OCI-LY3 (cell line): ENCODE data around the gene CEMIP.

ENCODE experiments used
- H2AFZ ChIP-seq: fragments of 200-600, 300-600 bp; shearing (Covaris generic); 2 replicates; pipeline ENCODE4 v1.6.0; 2014; ENCODE audit warnings: antibody characterized with exemption, low read depth, low read length
- H3K27ac ChIP-seq: fragments of 200-600, 300-600 bp; sonication (generic); 2 replicates; pipeline ENCODE4 v1.5.1; 2014; ENCODE audit warnings: mild to moderate bottlenecking, low read length, moderate library complexity, mixed read lengths
- H3K27me3 ChIP-seq: fragments of 200-600, 300-600 bp; sonication (generic); 2 replicates; pipeline ENCODE4 v1.6.1; 2014; ENCODE audit warnings: low read depth, low read length, mixed read lengths
- H3K36me3 ChIP-seq: fragments of 200-600, 300-600 bp; sonication (generic); replicated peaks from 2 replicates; pipeline ENCODE3; 2014; ENCODE audit warnings: low read depth, low read length, mixed read lengths
- H3K4me1 ChIP-seq: fragments of 300-600, 200-600 bp; sonication (generic); 2 replicates; pipeline ENCODE4 v1.6.1; 2014; ENCODE audit warnings: low read length, mixed read lengths
- H3K4me2 ChIP-seq: fragments of 200-600, 300-600 bp; sonication (generic); 2 replicates; pipeline ENCODE4 v1.6.1; 2014; ENCODE audit warnings: low read length, mixed read lengths
- H3K4me3 ChIP-seq: fragments of 300-600, 200-600 bp; sonication (generic); 2 replicates; pipeline ENCODE4 v1.5.1; 2014; ENCODE audit warnings: antibody characterized with exemption, mild to moderate bottlenecking, low read length, moderate library complexity
- H3K79me2 ChIP-seq: fragments of 300-600, 200-600 bp; shearing (Covaris generic); 2 replicates; pipeline ENCODE4 v1.6.1; 2014; ENCODE audit warnings: mild to moderate bottlenecking, low read length, mixed read lengths
- H3K9ac ChIP-seq: fragments of 300-600, 200-600 bp; shearing (Covaris generic); 2 replicates; pipeline ENCODE4 v1.6.0; 2014; ENCODE audit warnings: mild to moderate bottlenecking, low read length, moderate library complexity
- H3K9me3 ChIP-seq: fragments of 200-600, 300-600 bp; shearing (Covaris generic); 2 replicates; pipeline ENCODE4 v1.6.1; 2014; ENCODE audit warnings: low read length, mixed read lengths; ENCODE audit not compliant: insufficient read depth
- H4K20me1 ChIP-seq: fragments of 200-600, 300-600 bp; sonication (generic); 2 replicates; pipeline ENCODE4 v1.6.1; 2016; ENCODE audit warnings: low read length, mixed read lengths; ENCODE audit not compliant: insufficient read depth
- CTCF ChIP-seq: fragments of 200-600, 300-600 bp; sonication (generic); IDR thresholded peaks from 2 replicates; pipeline ENCODE4 v1.5.1; 2014; ENCODE audit warnings: antibody characterized with exemption, low read length, low read depth
- EZH2phosphoT487 ChIP-seq: fragments of 200-600 bp; shearing (Covaris generic); IDR thresholded peaks from 2 replicates; pipeline ENCODE4 v1.6.1; 2018; ENCODE audit warnings: antibody characterized with exemption, mixed run types, low read depth

The CEMIP gene

GRCh38 chr15:80822676-80823075, 43.5 kb downstream of the CEMIP start:
- H3K27me3 ChIP-seq, result no peaks in the 10 kb centered on the region
- no peak overlapping the region for H3K4me3 ChIP-seq
- no peaks in the 10 kb centered on the region for H3K79me2 ChIP-seq
- no peaks in the 10 kb centered on the region for H4K20me1 ChIP-seq
- no peaks in the 10 kb centered on the region for H3K9me3 ChIP-seq
- H3K36me3 ChIP-seq, result no peaks in the 10 kb centered on the region
- H3K4me2 ChIP-seq, result peak overlapping the region; percentile 70; the same call in 1 of the 2 replicates
- no peak overlapping the region for H3K9ac ChIP-seq
- H2AFZ ChIP-seq, result no peak overlapping the region
- peaks cover 35% of the 10 kb centered on the region for H3K4me1 ChIP-seq
- TF ChIP-seq EZH2phosphoT487 (no peak), CTCF (no peak)
- H3K27ac ChIP-seq, result peak overlapping the region; percentile 67; the same call in 1 of the 2 replicates

- Histone ChIP-seq H3K4me1 (peaks cover 35% of the 10 kb centered on the region), H3K36me3 (no peaks in the 10 kb centered on the region), H3K79me2 (no peaks in the 10 kb centered on the region), H3K27ac (peak overlapping the region; percentile 67), H4K20me1 (no peaks in the 10 kb centered on the region), H3K4me2 (peak overlapping the region; percentile 70), H3K9ac (no peak overlapping the region), H3K9me3 (no peaks in the 10 kb centered on the region), H3K27me3 (no peaks in the 10 kb centered on the region), H2AFZ (peak overlapping the region; percentile 42; the same call in 1 of the 2 replicates), H3K4me3 (no peak overlapping the region)
- TF ChIP-seq CTCF (no peak), EZH2phosphoT487 (no peak)
Observed at GRCh38 chr15:80823120-80823519, 44.0 kb downstream of the CEMIP start.

GRCh38 chr15:80823995-80824394, 44.8 kb downstream of the CEMIP start:
- Histone ChIP-seq H3K27me3 (no peaks in the 10 kb centered on the region), H3K4me2 (peak overlapping the region; percentile 70), H3K27ac (peak overlapping the region; percentile 67), H3K9ac (peak overlapping the region; percentile 22; the same call in 1 of the 2 replicates), H2AFZ (peak overlapping the region; percentile 42; the same call in 1 of the 2 replicates), H3K36me3 (no peaks in the 10 kb centered on the region), H3K4me1 (peaks cover 43% of the 10 kb centered on the region), H3K4me3 (peak overlapping the region; percentile 25), H4K20me1 (no peaks in the 10 kb centered on the region), H3K9me3 (no peaks in the 10 kb centered on the region), H3K79me2 (no peaks in the 10 kb centered on the region)
- TF ChIP-seq CTCF, result no peak

GRCh38 chr15:80825361-80826030, 46.3 kb downstream of the CEMIP start:
- no peaks in the 10 kb centered on the region for H4K20me1 ChIP-seq
- no peaks in the 10 kb centered on the region for H3K27me3 ChIP-seq
- no peak overlapping the region for H3K9ac ChIP-seq
- no peak overlapping the region for H3K4me2 ChIP-seq
- no peak overlapping the region for H3K27ac ChIP-seq
- H3K79me2 ChIP-seq, result no peaks in the 10 kb centered on the region
- H3K4me1 ChIP-seq, result peaks cover 51% of the 10 kb centered on the region
- H2AFZ ChIP-seq, result no peak overlapping the region
- no peak overlapping the region for H3K4me3 ChIP-seq
- TF ChIP-seq CTCF, result no peak
- TF ChIP-seq EZH2phosphoT487, result no peak
- no peaks in the 10 kb centered on the region for H3K36me3 ChIP-seq
- H3K9me3 ChIP-seq, result no peaks in the 10 kb centered on the region
